Measurements from ENCODE around the gene R3HCC1L.

The R3HCC1L gene

DNA sequence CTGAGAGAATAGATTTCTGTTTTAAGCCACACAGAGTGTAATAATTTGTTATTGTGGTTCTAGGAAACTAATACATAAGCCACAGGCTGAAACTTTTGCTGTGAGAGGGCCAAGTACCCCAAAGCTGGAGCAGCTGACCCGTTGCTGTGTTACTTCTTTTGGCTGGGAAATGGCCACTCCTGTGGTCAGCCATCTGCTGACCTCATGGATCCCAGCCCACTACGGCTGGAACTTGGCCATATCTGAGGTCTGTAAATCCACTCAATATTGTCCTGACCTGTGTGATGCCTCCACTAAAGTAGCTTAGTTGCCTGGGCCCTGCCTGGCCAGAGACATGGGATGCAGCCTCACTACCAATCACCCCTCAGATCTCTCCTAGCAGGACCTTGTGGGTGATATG lies 151.0 kb downstream of the R3HCC1L start:
- no peak for DNase-seq (ENCODE audit: low spot score)

DNA sequence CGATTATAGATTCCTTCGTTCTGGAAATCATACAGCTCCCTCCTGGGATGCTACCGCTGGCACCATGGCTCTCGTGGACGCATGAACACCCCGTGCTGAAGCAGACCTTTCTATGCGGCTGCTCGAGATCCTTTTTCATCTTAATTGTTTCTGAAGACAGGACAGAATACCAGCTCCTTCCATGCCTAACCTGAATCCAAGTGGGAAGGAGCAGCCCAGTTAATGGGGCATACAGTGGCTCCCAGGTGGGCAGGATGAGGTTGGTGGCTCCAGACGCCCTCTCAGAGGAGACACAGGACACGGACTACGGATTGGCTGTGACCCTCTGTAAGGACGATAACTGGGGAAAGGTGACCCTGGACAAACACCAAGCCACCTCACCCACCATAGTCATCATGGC lies 152.0 kb downstream of the R3HCC1L start:
- no peak for DNase-seq (ENCODE audit: low spot score)

DNA sequence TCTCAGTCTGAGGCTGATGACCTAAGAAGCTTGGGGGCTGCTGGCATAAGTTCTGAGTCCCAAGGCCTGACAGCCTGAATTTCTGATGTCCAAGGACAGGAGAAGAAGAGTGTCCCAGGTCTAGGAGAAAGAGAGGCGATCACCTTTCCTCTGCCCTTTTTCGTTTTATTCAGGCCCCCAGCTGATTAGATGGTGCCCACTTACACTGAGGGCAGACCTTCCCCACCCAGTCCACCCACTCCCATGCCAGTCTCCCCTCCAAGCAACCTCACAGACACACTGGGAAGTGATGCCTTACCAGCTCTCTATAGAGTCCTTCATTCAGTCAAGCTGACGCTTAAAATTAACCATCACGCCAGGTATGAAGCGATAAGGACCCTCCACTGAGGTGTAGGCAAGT lies 152.9 kb downstream of the R3HCC1L start:
- DNase-seq (ENCODE audit: low spot score), result no peak

DNA sequence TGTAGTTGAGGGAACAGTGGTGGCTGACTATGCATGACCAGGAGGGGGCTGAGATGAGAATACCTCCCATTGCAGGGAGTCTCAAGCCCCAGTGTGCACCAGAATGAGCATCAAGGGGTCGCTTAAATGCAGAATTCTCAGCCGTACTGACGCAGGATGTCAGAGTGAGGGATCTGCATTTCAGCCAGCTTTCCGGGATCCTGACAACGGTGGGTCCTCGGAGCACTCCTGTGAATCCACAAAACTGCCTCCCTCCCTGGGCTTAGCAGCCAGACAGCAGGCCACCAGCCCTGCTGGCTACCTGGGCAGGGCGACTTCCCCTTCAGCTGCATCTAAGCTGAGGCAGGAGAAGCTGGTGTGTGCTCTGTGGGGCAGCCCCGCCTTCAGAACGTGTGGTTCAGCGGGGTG lies 155.3 kb downstream of the R3HCC1L start:
- DNase-seq (ENCODE audit: low spot score), result no peak

DNA sequence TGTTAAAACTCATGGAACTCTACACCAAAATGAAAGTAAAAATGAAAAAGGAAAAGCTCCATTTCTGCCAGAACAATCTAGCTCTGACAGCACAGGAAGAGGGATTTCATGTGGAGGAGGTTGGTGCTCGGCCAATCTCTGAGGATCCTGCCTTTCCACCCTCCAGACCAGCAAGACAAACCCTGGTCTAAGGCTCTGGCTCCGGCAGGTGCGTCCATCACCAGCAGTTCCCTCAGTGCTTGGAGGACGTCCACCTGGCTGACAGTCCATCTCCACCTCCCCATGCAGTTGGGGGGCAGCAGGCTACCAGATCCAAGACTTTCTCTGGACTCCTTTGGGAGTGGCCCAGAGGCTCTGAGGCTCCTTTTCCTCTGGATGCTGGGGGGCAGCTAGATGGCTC lies 158.5 kb downstream of the R3HCC1L start:
- DNase-seq (ENCODE audit: low spot score), result no peak

DNA sequence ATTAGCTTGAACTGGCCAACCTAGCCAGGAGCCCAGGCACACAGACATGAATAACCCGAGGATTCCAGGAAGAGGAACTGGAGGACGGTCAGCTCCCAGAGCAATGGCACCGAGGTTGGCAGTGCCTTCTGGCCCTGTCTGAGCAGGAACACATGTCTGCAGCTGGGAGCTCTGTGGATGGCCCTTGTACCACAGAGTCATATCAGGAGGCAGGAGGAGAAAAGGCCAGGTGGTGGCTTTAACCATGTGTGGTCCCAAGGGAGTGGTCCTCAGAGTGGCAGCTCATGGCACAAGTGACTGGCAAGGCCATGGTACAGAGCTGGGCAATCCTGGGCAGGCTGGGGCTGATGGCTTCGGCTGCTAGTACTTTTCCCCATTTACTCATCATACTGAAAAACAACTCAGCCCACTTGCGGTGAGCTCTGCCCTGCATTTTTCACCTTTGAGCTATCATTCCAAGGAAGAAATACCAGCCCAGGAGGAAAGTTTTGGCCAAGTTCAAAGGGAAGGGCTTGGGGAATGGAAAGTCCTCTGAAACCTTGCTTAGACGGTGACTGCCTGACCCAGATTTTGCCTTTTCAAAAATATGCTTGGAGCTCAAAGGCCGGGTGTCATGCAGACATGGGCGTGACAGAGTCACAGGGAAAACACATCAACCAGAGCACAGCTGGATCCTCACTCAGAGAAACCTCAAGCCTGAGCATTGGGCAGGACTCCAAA lies 159.3 kb downstream of the R3HCC1L start:
- DNase-seq (ENCODE audit: low spot score), result no peak

DNA sequence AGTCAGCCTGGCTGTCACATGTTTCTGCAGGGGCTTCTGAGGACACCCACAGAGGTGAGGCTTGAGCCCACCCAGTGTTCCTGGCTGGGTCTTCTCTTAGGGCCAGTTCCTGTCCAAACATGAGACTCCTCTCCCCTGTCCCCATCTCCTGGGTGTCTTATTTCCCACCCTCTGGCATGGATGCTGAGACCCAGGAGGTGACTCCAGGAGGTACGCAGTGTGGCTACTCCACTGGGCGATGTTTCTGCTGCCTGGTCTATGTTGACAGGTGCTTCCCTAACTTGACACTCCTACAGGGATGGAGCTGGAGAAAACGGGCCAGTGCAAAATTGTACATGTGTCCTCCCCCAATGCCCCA lies 159.8 kb downstream of the R3HCC1L start:
- no peak for DNase-seq (ENCODE audit: low spot score)

All from pons (tissue), 1 donor.